AG09309 (cell line): ENCODE measurements around the gene MEIS3.

ENCODE experiments used
- DNase-seq: peaks from one replicate; pipeline ENCODE4 v3.0.0-alpha.2; 2010; ENCODE audit warnings: low read depth
- H3K4me3 ChIP-seq: 2 replicates; pipeline ENCODE4 v1.5.1; 2011; ENCODE audit warnings: mild to moderate bottlenecking, low read depth, low read length, moderate library complexity; ENCODE audit not compliant: control insufficient read depth
- CTCF ChIP-seq: IDR thresholded peaks from 2 replicates; pipeline ENCODE4 v1.5.1; 2011; ENCODE audit warnings: mild to moderate bottlenecking, low read depth, low read length, inconsistent platforms; ENCODE audit not compliant: insufficient read depth, control insufficient read depth; ENCODE audit errors: missing control alignments

Gene MEIS3

GRCh38 chr19:47422417-47423163 is 3.3 kb upstream of the MEIS3 start:
- H3K4me3 ChIP-seq = no peak overlapping the region
- TF ChIP-seq CTCF = no peak
- DNase-seq = no peak

GRCh38 chr19:47421844-47422395 is 2.6 kb upstream of the MEIS3 start:
- TF ChIP-seq CTCF = no peak
- H3K4me3 ChIP-seq = 0 out of 2 replicates have a peak overlapping the region, but pooled peaks have one; percentile 2
- no peak for DNase-seq

- no peak overlapping the region for H3K4me3 ChIP-seq
- TF ChIP-seq CTCF = no peak
- no peak for DNase-seq
Measured at GRCh38 chr19:47421244-47421786, 2.0 kb upstream of the MEIS3 start.

- no peak overlapping the region for H3K4me3 ChIP-seq
- no peak for TF ChIP-seq CTCF
- no peak for DNase-seq
Measured at GRCh38 chr19:47419789-47420188, 462 bp upstream of the MEIS3 start.

GRCh38 chr19:47418692-47419029 is 666 bp downstream of the MEIS3 start:
- TF ChIP-seq CTCF = no peak
- no peak for DNase-seq
- peak overlapping the region; percentile 78 for H3K4me3 ChIP-seq

GRCh38 chr19:47417746-47418691 is 1.3 kb downstream of the MEIS3 start:
- no peak for TF ChIP-seq CTCF
- DNase-seq = no peak
- peak overlapping the region; percentile 78 for H3K4me3 ChIP-seq
